Measurements from ENCODE around the gene KRT83. TPM values are rescaled to one million over a fixed set of nuclear protein-coding genes. Genes with fewer than 3 reads are reported as not detected.

KRT83 gene
- total and polyA plus RNA-seq, 8 donors, result not detected

- FAIRE-seq (no peak), DNase-seq (no peak), ATAC-seq (no peak)
- TF ChIP-seq, protein P1, sequence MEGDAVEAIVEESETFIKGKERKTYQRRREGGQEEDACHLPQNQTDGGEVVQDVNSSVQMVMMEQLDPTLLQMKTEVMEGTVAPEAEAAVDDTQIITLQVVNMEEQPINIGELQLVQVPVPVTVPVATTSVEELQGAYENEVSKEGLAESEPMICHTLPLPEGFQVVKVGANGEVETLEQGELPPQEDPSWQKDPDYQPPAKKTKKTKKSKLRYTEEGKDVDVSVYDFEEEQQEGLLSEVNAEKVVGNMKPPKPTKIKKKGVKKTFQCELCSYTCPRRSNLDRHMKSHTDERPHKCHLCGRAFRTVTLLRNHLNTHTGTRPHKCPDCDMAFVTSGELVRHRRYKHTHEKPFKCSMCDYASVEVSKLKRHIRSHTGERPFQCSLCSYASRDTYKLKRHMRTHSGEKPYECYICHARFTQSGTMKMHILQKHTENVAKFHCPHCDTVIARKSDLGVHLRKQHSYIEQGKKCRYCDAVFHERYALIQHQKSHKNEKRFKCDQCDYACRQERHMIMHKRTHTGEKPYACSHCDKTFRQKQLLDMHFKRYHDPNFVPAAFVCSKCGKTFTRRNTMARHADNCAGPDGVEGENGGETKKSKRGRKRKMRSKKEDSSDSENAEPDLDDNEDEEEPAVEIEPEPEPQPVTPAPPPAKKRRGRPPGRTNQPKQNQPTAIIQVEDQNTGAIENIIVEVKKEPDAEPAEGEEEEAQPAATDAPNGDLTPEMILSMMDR (IDR thresholded peaks at IDR 0.05), result no peak
- no peak overlapping the region for H3K27ac ChIP-seq
- no peaks in the 10 kb centered on the region for H3K9me3 ChIP-seq
- no peaks in the 10 kb centered on the region for H3K4me1 ChIP-seq
- H3K36me3 ChIP-seq, result no peaks in the 10 kb centered on the region
- no peak overlapping the region for H3K4me3 ChIP-seq
- intact Hi-C loops (cut with DNase I), result no loop called here
- 84 to 87% methylated on average over 5 of the region's 5 CpGs for WGBS, 2 donors
- no peaks in the 10 kb centered on the region for H3K27me3 ChIP-seq
Observed at GRCh38 chr12:52358575-52359350, 37.6 kb upstream of the KRT83 start.

- TF ChIP-seq, protein P1 (IDR thresholded peaks at IDR 0.05), result no peak
- Histone ChIP-seq H3K36me3 (no peaks in the 10 kb centered on the region), H3K4me1 (no peaks in the 10 kb centered on the region), H3K27me3 (no peaks in the 10 kb centered on the region), H3K9me3 (no peaks in the 10 kb centered on the region), H3K4me3 (no peak overlapping the region), H3K27ac (no peak overlapping the region)
- DNase-seq, result no peak
- 86 to 92% methylated on average over 20 of the region's 20 CpGs for WGBS, 2 donors
- FAIRE-seq, result no peak
- no peak for ATAC-seq
- intact Hi-C loops (cut with DNase I), result no loop called here
Observed at GRCh38 chr12:52356762-52357580, 35.8 kb upstream of the KRT83 start.

DNA sequence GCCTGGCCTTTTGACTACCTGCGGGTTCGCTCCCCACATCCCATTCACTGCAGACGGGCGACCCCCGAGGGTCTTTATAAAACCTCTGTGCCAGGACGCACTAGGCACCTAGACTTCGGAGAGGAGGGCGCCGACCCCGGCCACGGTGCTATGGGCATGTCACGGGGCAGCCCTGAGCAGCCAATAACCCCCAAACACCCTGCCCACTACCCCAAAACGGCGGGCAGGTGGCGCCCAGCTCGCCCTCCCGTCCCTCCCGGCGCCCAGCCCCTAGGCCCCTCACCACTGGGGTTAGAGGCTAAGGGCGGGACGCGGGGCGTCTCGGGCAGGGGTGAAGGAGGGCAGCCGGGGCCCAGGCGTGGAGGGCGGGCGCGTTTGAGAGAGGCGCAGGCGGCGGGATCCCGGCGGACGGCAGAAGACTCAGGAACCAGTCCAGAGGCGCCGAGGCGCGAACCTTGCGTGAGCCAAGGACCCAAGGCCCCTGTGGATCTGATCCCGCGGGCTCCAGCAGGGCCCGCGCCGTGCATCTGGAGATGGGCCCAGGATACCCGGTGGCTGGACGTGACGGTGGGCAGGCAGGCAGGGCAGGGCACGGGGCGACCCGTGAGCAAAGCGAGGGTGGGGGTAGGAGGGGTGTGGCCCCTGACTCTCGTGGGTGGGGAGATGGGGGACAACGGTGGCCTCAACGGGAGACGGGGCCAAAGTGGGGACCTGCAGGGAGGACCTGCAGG lies 35.0 kb upstream of the KRT83 start:
- no peak for ATAC-seq
- Histone ChIP-seq H3K27ac (no peak overlapping the region), H3K27me3 (no peaks in the 10 kb centered on the region), H3K9me3 (no peaks in the 10 kb centered on the region), H3K36me3 (no peaks in the 10 kb centered on the region), H3K4me3 (no peak overlapping the region), H3K4me1 (peaks cover 0 to 4% (median 0%) of the 10 kb centered on the region in 3 donors)
- WGBS, 2 donors, result 90 to 91% methylated on average over 48 to 56 of the region's 56 CpGs
- DNase-seq, result no peak
- no peak for FAIRE-seq
- TF ChIP-seq, protein P1 (IDR thresholded peaks at IDR 0.05), result no peak
- intact Hi-C loops (cut with DNase I), result no loop called here

- Histone ChIP-seq H3K27ac (no peak overlapping the region), H3K4me3 (no peak overlapping the region), H3K36me3 (no peaks in the 10 kb centered on the region), H3K9me3 (no peaks in the 10 kb centered on the region), H3K27me3 (no peaks in the 10 kb centered on the region), H3K4me1 (peaks cover 0 to 4% (median 0%) of the 10 kb centered on the region in 3 donors)
- FAIRE-seq, result no peak
- intact Hi-C loops (cut with DNase I), result no loop called here
- no peak for DNase-seq
- TF ChIP-seq, protein P1 (IDR thresholded peaks at IDR 0.05), result no peak
- no peak for ATAC-seq
- WGBS, 2 donors, result 93 to 95% methylated on average over 8 of the region's 8 CpGs
Observed at GRCh38 chr12:52355176-52355575, 34.0 kb upstream of the KRT83 start.
